GDM1 (cell line): Measurements from ENCODE around the gene BRIP1.
"Not testable (repeated sequence)": the region's sequence is repeated elsewhere in the genome, so short reads cannot be mapped to it uniquely, and the experiment has no call there.

Source experiments
- DNase-seq: peaks from one replicate; lab custom pipeline; 2025; lab: John Stamatoyannopoulos, UW

BRIP1 gene

GRCh38 chr17:61799812-61800484, 63.4 kb downstream of the BRIP1 start:
- no peak for DNase-seq

- DNase-seq, result no peak
Observed at GRCh38 chr17:61797283-61797682, 66.0 kb downstream of the BRIP1 start.

- DNase-seq, result no peak
Observed at GRCh38 chr17:61795546-61795945, 67.8 kb downstream of the BRIP1 start.

GRCh38 chr17:61794792-61795191, 68.5 kb downstream of the BRIP1 start:
- DNase-seq, result no peak

GRCh38 chr17:61794242-61794641, 69.1 kb downstream of the BRIP1 start:
- DNase-seq, result no peak

GRCh38 chr17:61793565-61793964, 69.8 kb downstream of the BRIP1 start:
- no peak for DNase-seq

- no peak for DNase-seq
Observed at GRCh38 chr17:61789872-61790271, 73.5 kb downstream of the BRIP1 start.

GRCh38 chr17:61786088-61786487, 77.2 kb downstream of the BRIP1 start:
- DNase-seq, result no peak

- no peak for DNase-seq
Observed at GRCh38 chr17:61784510-61784909, 78.8 kb downstream of the BRIP1 start.

- no peak for DNase-seq
Observed at GRCh38 chr17:61783556-61784304, 79.6 kb downstream of the BRIP1 start.

- no peak for DNase-seq
Observed at GRCh38 chr17:61783120-61783519, 80.2 kb downstream of the BRIP1 start.

GRCh38 chr17:61782683-61783082, 80.6 kb downstream of the BRIP1 start:
- no peak for DNase-seq

- DNase-seq, result no peak
Observed at GRCh38 chr17:61775364-61775763, 88.0 kb downstream of the BRIP1 start.

- DNase-seq, result no peak
Observed at GRCh38 chr17:61774724-61775123, 88.6 kb downstream of the BRIP1 start.

GRCh38 chr17:61774087-61774486, 89.2 kb downstream of the BRIP1 start:
- DNase-seq, result not testable (repeated sequence)

- no peak for DNase-seq
Observed at GRCh38 chr17:61770752-61771533, 92.4 kb downstream of the BRIP1 start.

- DNase-seq, result no peak
Observed at GRCh38 chr17:61770043-61770442, 93.3 kb downstream of the BRIP1 start.

GRCh38 chr17:61768405-61768804, 94.9 kb downstream of the BRIP1 start:
- no peak for DNase-seq

- DNase-seq, result no peak
Observed at GRCh38 chr17:61766520-61766919, 96.8 kb downstream of the BRIP1 start.

GRCh38 chr17:61764846-61765245, 98.5 kb downstream of the BRIP1 start:
- no peak for DNase-seq

GRCh38 chr17:61761827-61762226, 101.5 kb downstream of the BRIP1 start:
- DNase-seq, result no peak

- DNase-seq, result no peak
Observed at GRCh38 chr17:61759362-61759761, 104.0 kb downstream of the BRIP1 start.

GRCh38 chr17:61758430-61758829, 104.9 kb downstream of the BRIP1 start:
- no peak for DNase-seq
